K562 (cell line): ENCODE measurements around the gene CIAO2A. TPM values are rescaled to one million over a fixed set of nuclear protein-coding genes. Genes with fewer than 3 reads are reported as not detected.
A peak's percentile ranks its signal among the peaks of the same experiment; 100 is the strongest.

Experiments used
- ATAC-seq: fragments of 200-7000 bp; cut with Tn5 transposase; 3 replicates; pipeline ENCODE4 v1.9.1; 2020; ENCODE audit warnings: moderate library complexity
- BruUV-seq: library from RNA; stranded (reverse); fragments of 400-500 nt; replicated peaks from 2 replicates; lab custom pipeline; 2021; lab: Mats Ljungman, UMichigan
- CTCF ChIA-PET: fragments of 300-600 bp; formaldehyde crosslinking; extraction: SDS; loops from one replicate; lab custom pipeline; 2021; ENCODE audit warnings: low intra/inter-chr PET ratio; lab: Yijun Ruan, JAX
- POLR2A ChIA-PET: fragments of 300-600, 350-650 bp; sonication (Branson Sonifier 250); formaldehyde crosslinking; extraction: SDS; loops from one replicate; lab custom pipeline; 2021; ENCODE audit warnings: antibody characterized with exemption, inconsistent platforms; lab: Yijun Ruan, JAX
- DNase-seq, 4 experiments: peaks; one replicate each; pipeline versions ENCODE4 v3.0.0 to v3.0.0-alpha.2; 2011 to 2018; ENCODE audit warnings: low spot score in 3 of 4, mixed read lengths in 3 of 4; ENCODE audit errors: extremely low read depth in 1 of 4
- FAIRE-seq: peaks from 2 replicates; lab custom pipeline; 2011; peaks lifted over from hg19 to GRCh38; lab: Jason Lieb, UNC
- H2AFZ ChIP-seq: 2 replicates; pipeline ENCODE4 v1.6.0; 2011; ENCODE audit warnings: low read depth, low read length, control low read depth, inconsistent platforms
- H3K27ac ChIP-seq: fragments of 200-600 bp; 3 replicates; pipeline ENCODE4 v1.8.0; 2011; ENCODE audit warnings: low read depth, mild to moderate bottlenecking, control low read depth, inconsistent platforms, low read length, moderate library complexity, mixed read lengths; ENCODE audit errors: extremely low read depth
- H3K27me3 ChIP-seq, 2 experiments: fragments of 300-600 bp in 1 of 2; 2 replicates in 1 of 2; 3 replicates in 1 of 2; pipeline versions ENCODE4 v1.6.0 to v1.8.0; 2011; ENCODE audit warnings: inconsistent platforms in 2 of 2, low read length in 2 of 2, mild to moderate bottlenecking in 1 of 2, mixed read lengths in 1 of 2, moderate library complexity in 1 of 2; ENCODE audit not compliant: control insufficient read depth in 2 of 2, insufficient read depth in 2 of 2
- H3K36me3 ChIP-seq: fragments of 300-600 bp; 3 replicates; pipeline ENCODE4 v1.8.0; 2011; ENCODE audit warnings: mild to moderate bottlenecking, low read length, inconsistent platforms; ENCODE audit not compliant: control insufficient read depth, insufficient read depth
- H3K4me1 ChIP-seq, 2 experiments: fragments of 200-600 bp in 1 of 2; replicated peaks in 1 of 2; 2 replicates in 1 of 2; 3 replicates in 1 of 2; pipeline versions ENCODE4 v1.5.1 to v1.8.0; 2011; ENCODE audit warnings: inconsistent platforms in 2 of 2, low read length in 2 of 2, mild to moderate bottlenecking in 1 of 2, mixed read lengths in 1 of 2, moderate library complexity in 1 of 2; ENCODE audit not compliant: control insufficient read depth in 2 of 2, insufficient read depth in 2 of 2
- H3K4me2 ChIP-seq: 2 replicates; pipeline ENCODE4 v1.6.1; 2011; ENCODE audit warnings: low read length, control low read depth, inconsistent platforms, mixed read lengths; ENCODE audit not compliant: insufficient read depth
- H3K4me3 ChIP-seq: fragments of 200-600 bp; sonication (generic), shearing (Covaris generic); 2 replicates; pipeline ENCODE4 v1.5.1; 2016; ENCODE audit warnings: control low read depth, inconsistent platforms
- H3K79me2 ChIP-seq: fragments of 200-600 bp; 3 replicates; pipeline ENCODE4 v1.8.0; 2011; ENCODE audit warnings: low read length, inconsistent platforms; ENCODE audit not compliant: control insufficient read depth, insufficient read depth
- H3K9ac ChIP-seq, 2 experiments: 2 replicates each; pipeline versions ENCODE4 v1.6.0 to v1.6.1; 2011; ENCODE audit warnings: low read depth in 2 of 2, low read length in 2 of 2, control low read depth in 1 of 2, inconsistent platforms in 1 of 2, mild to moderate bottlenecking in 1 of 2, mixed read lengths in 1 of 2; ENCODE audit not compliant: insufficient read depth in 1 of 2
- H3K9me1 ChIP-seq: one replicate; pipeline ENCODE4 v1.6.0; 2011; ENCODE audit warnings: inconsistent platforms, mild to moderate bottlenecking, low read length, moderate library complexity; ENCODE audit not compliant: control insufficient read depth, insufficient read depth
- H3K9me3 ChIP-seq: replicated peaks from 2 replicates; pipeline ENCODE4 v1.5.1; 2011; ENCODE audit warnings: low read depth, low read length, inconsistent platforms; ENCODE audit not compliant: control insufficient read depth, insufficient read depth
- H4K20me1 ChIP-seq: replicated peaks from 2 replicates; pipeline ENCODE4 v1.6.1; 2011; ENCODE audit warnings: low read length, inconsistent platforms, mixed read lengths; ENCODE audit not compliant: control insufficient read depth, insufficient read depth
- CBFB ChIP-seq: sonication (generic); formaldehyde crosslinking; IDR thresholded peaks from 2 replicates; pipeline ENCODE4 v1.4.0; 2020; ENCODE audit warnings: mild to moderate bottlenecking, missing genetic modification reagents
- CBX1 ChIP-seq: sonication (generic); IDR thresholded peaks from 2 replicates; pipeline ENCODE4 v1.6.1; 2016; ENCODE audit warnings: antibody characterized with exemption, low read depth, mild to moderate bottlenecking
- DMBX1 ChIP-seq: fragments of 250-450 bp; sonication (Bioruptor Pico); IDR thresholded peaks from 2 replicates; pipeline ENCODE4 v1.8.0; 2022; ENCODE audit warnings: inconsistent platforms, mild to moderate bottlenecking, moderate library complexity, borderline replicate concordance
- HNRNPLL ChIP-seq: fragments of 200-400 bp; formaldehyde crosslinking; IDR thresholded peaks from 2 replicates; pipeline ENCODE4 v1.6.1; 2017; ENCODE audit warnings: low read length, low read depth, mild to moderate bottlenecking; ENCODE audit not compliant: poor library complexity, severe bottlenecking
- MCM7 ChIP-seq, 2 experiments: fragments of 450-650 bp; IDR thresholded peaks; 2 replicates each; pipeline ENCODE4 v1.6.1; 2016 to 2018
- NFE2 ChIP-seq: IDR thresholded peaks from 2 replicates; pipeline ENCODE4 v1.6.1; 2014; ENCODE audit warnings: antibody characterized with exemption, low read depth
- NRF1 ChIP-seq, 2 experiments: fragments of 450-650 bp; IDR thresholded peaks in 1 of 2; conservative IDR thresholded peaks in 1 of 2; 2 replicates each; pipeline ENCODE4 v1.6.1; 2014; ENCODE audit warnings: mild to moderate bottlenecking in 2 of 2
- NUFIP1 ChIP-seq: fragments of 450-650 bp; IDR thresholded peaks from 2 replicates; pipeline ENCODE4 v1.6.1; 2018; ENCODE audit not compliant: partially characterized antibody
- POLR2AphosphoS5 ChIP-seq: IDR thresholded peaks from 2 replicates; pipeline ENCODE4 v1.6.1; 2011; ENCODE audit warnings: mild to moderate bottlenecking, low read depth, low read length, moderate library complexity; ENCODE audit not compliant: control insufficient read depth, insufficient read depth
- PTRF ChIP-seq: fragments of 450-650 bp; IDR thresholded peaks from 2 replicates; pipeline ENCODE4 v1.6.1; 2016; ENCODE audit warnings: mild to moderate bottlenecking, missing genetic modification characterization, missing compliant biosample characterization
- RUNX1 ChIP-seq: sonication (generic); IDR thresholded peaks from 2 replicates; pipeline ENCODE4 v1.6.1; 2016; ENCODE audit warnings: antibody characterized with exemption, low read depth
- U2AF1 ChIP-seq: fragments of 200-400 bp; formaldehyde crosslinking; optimal IDR thresholded peaks from 2 replicates; pipeline ENCODE3; 2017; ENCODE audit warnings: mild to moderate bottlenecking, low read depth, low read length, moderate library complexity
- ZNF354B ChIP-seq: fragments of 250-450 bp; sonication (Bioruptor Pico); IDR thresholded peaks from 2 replicates; pipeline ENCODE4 v1.4.0; 2020
- WGBS: fragments of 100-300 bp; shearing (Covaris generic); methylation state at CpG from one replicate; pipeline ENCODE4 v1.1.6; 2016; ENCODE audit warnings: low coverage, mixed read lengths; ENCODE audit not compliant: insufficient coverage; ENCODE audit errors: missing lambda C conversion rate; 5-methylcytosine and 5-hydroxymethylcytosine counted together
- in situ Hi-C: fragments of 300-500 bp; cut with MboI; formaldehyde crosslinking; loops from 4 replicates; pipeline ENCODE4 v1.15.0; 2018; ENCODE audit warnings: inconsistent platforms, mixed read lengths
- intact Hi-C: fragments of 100-400 bp; cut with micrococcal nuclease; formaldehyde crosslinking; loops from 2 replicates; pipeline ENCODE4 v1.14.2; 2022
- polyA plus RNA-seq, 8 experiments: library from polyadenylated mRNA; depleted of rRNA in 4 of 8; stranded (reverse) in 5 of 8; unstranded in 3 of 8; fragments of >200 nt; fragmentation: Nextera tagmentation in 2 of 8; fragmentation: Illumina TruSeq in 1 of 8; extraction: Ambion mirVana in 2 of 8; extraction: Trizol in 1 of 8; gene quantifications; 2 replicates each; pipeline versions ENCODE4 v1.2.1 to v1.2.3, GENCODE V29; 2011 to 2014; ENCODE audit warnings: inconsistent platforms in 1 of 8, missing spikeins in 1 of 8
- total RNA-seq, 7 experiments: library from RNA; depleted of rRNA in 6 of 7; stranded (reverse); fragments of >200 nt in 6 of 7; fragmentation: Illumina TruSeq in 2 of 7; extraction: Trizol in 2 of 7; gene quantifications; 2 replicates each; pipeline versions ENCODE4 v1.2.1 to v1.2.3, GENCODE V29; 2011 to 2021; ENCODE audit warnings: low replicate concordance in 1 of 7
- TF ChIP-seq, protein P1 (sequence below): fragments of 250-450 bp; sonication (Bioruptor Pico); IDR thresholded peaks from 2 replicates; pipeline ENCODE4 v1.8.0; 2021; ENCODE audit warnings: moderate library complexity, mild to moderate bottlenecking, inconsistent platforms
- TF ChIP-seq, protein P2 (sequence below): sonication (generic); formaldehyde crosslinking; IDR thresholded peaks from 2 replicates; pipeline ENCODE4 v1.8.1; 2023; ENCODE audit warnings: mild to moderate bottlenecking, missing genetic modification reagents
- TF ChIP-seq, protein P3 (sequence below): fragments of 450-650 bp; IDR thresholded peaks from 2 replicates; pipeline ENCODE4 v1.6.1; 2017; ENCODE audit warnings: antibody characterized with exemption

CIAO2A gene
- total and polyA plus RNA-seq, 9 of the 15 experiments (the other 6 are each of a cell fraction or from before 2014, with no cell fraction given): 161 to 429 (median 313) TPM

DNA sequence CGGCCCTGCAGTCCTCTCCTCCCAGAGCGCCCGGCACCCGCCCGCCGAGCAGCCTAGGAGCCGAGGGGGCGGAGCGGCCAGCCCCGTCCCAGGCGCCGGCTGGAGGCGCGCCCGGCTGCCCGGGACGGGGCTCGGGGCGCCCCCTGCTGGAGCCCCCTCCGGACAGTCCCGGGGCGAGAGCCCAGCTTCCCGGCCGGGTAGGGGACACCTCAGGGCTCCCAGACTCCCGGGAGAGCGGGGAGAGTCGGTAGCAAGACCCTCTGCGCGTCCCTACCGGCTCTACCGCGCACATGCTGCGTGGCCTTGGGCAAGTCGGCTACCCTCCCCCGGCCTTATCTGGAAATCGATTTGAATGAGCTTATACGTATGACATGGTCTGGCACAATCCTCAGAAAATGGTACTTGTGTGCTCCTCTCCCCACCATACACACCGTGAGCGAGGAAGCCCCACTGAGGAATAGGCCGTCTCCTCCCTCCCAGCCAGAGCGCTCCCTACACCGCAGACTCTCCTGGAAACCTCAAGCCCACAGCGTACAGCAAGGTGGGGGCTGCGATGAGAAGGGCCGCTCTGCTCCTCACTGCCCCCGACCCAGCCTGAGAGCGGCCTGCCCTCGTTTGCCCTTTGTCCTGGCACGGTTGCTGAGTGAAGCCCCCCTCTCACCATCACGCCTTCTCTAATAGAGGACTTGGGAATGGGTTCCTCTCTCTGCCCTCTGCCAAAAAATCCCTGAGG, 47.1 kb downstream of the CIAO2A start, which contains the start of gene DAPK2:
Gene DAPK2, minus strand, starts transcription at position 65 of the 733 bp plus-strand sequence. CDS start 6,224 bp downstream, outside the sequence.
- Histone ChIP-seq H2AFZ (peak within 1 kb of the TSS; percentile 97), H3K4me2 (peak within 1 kb of the TSS; percentile 75), H3K4me1 (peaks cover 4 to 28% of the 10 kb centered on the region in 2 experiments; a peak in 3 of 5 replicates), H3K79me2 (no peaks in the 10 kb centered on the region), H3K4me3 (peak within 1 kb of the TSS; percentile 43), H3K9me1 (no peaks in the 10 kb centered on the region), H3K36me3 (no peaks in the 10 kb centered on the region), H3K27ac (peak within 1 kb of the TSS; percentile 51; the same call in 1 of the 3 replicates), H3K9me3 (no peaks in the 10 kb centered on the region), H4K20me1 (no peaks in the 10 kb centered on the region), H3K27me3 (no peaks in the 10 kb centered on the region), H3K9ac (peak within 1 kb of the TSS; percentile 57 to 96; a peak in 3 of 4 replicates)
- peak; percentile 98 for ATAC-seq
- DNase-seq: peak; percentile 80 to 96 (median 95)
- ChIA-PET POLR2A (interaction anchor here (0.7 to 0.8 kb wide), 2 partner anchors 21 to 305 kb away, joined by 3 to 5 read pairs; no protein-coding TSS in a partner anchor), CTCF (interaction anchor here (0.6 to 1.9 kb wide), 5 partner anchors 101 to 294 kb away, joined by 3 to 9 read pairs (median 5); partner anchors contain the start of gene HERC1)
- WGBS: 20% methylated on average over 30 of the region's 50 CpGs
- BruUV-seq: no TSS peak
- peak; percentile 44 for FAIRE-seq
- intact Hi-C loops: loop anchor here (1.0 to 5.0 kb wide), 6 partner anchors 42 to 294 kb away; no protein-coding TSS in a partner anchor
- in situ Hi-C loops: no loop called here
- no peak for TF ChIP-seq PTRF (tag)
- TF ChIP-seq DMBX1 (CRISPR knock-in tag): 0 out of 2 replicates have a peak, but pooled peaks have one; percentile 15
- TF ChIP-seq ZNF354B (CRISPR knock-in tag): no peak
- no peak for TF ChIP-seq HNRNPLL
- TF ChIP-seq, protein P1, sequence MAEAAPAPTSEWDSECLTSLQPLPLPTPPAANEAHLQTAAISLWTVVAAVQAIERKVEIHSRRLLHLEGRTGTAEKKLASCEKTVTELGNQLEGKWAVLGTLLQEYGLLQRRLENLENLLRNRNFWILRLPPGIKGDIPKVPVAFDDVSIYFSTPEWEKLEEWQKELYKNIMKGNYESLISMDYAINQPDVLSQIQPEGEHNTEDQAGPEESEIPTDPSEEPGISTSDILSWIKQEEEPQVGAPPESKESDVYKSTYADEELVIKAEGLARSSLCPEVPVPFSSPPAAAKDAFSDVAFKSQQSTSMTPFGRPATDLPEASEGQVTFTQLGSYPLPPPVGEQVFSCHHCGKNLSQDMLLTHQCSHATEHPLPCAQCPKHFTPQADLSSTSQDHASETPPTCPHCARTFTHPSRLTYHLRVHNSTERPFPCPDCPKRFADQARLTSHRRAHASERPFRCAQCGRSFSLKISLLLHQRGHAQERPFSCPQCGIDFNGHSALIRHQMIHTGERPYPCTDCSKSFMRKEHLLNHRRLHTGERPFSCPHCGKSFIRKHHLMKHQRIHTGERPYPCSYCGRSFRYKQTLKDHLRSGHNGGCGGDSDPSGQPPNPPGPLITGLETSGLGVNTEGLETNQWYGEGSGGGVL (CRISPR knock-in tag): no peak
- no peak for TF ChIP-seq MCM7 (IDR thresholded peaks at IDR 0.05)
- TF ChIP-seq, protein P2, sequence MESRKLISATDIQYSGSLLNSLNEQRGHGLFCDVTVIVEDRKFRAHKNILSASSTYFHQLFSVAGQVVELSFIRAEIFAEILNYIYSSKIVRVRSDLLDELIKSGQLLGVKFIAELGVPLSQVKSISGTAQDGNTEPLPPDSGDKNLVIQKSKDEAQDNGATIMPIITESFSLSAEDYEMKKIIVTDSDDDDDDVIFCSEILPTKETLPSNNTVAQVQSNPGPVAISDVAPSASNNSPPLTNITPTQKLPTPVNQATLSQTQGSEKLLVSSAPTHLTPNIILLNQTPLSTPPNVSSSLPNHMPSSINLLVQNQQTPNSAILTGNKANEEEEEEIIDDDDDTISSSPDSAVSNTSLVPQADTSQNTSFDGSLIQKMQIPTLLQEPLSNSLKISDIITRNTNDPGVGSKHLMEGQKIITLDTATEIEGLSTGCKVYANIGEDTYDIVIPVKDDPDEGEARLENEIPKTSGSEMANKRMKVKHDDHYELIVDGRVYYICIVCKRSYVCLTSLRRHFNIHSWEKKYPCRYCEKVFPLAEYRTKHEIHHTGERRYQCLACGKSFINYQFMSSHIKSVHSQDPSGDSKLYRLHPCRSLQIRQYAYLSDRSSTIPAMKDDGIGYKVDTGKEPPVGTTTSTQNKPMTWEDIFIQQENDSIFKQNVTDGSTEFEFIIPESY (CRISPR knock-in tag): no peak
- peak in 1 of 2 experiments; percentile 6; a peak in 1 of 4 replicates for TF ChIP-seq NRF1 (conservative IDR thresholded peaks at IDR 0.05 in 1 of 2, IDR thresholded peaks at IDR 0.05 in 1 of 2)
- no peak for TF ChIP-seq CBFB (CRISPR knock-in tag)
- no peak for TF ChIP-seq CBX1
- TF ChIP-seq RUNX1: no peak
- TF ChIP-seq NFE2: no peak
- TF ChIP-seq POLR2AphosphoS5: no peak
- no peak for TF ChIP-seq NUFIP1
- TF ChIP-seq, protein P3, sequence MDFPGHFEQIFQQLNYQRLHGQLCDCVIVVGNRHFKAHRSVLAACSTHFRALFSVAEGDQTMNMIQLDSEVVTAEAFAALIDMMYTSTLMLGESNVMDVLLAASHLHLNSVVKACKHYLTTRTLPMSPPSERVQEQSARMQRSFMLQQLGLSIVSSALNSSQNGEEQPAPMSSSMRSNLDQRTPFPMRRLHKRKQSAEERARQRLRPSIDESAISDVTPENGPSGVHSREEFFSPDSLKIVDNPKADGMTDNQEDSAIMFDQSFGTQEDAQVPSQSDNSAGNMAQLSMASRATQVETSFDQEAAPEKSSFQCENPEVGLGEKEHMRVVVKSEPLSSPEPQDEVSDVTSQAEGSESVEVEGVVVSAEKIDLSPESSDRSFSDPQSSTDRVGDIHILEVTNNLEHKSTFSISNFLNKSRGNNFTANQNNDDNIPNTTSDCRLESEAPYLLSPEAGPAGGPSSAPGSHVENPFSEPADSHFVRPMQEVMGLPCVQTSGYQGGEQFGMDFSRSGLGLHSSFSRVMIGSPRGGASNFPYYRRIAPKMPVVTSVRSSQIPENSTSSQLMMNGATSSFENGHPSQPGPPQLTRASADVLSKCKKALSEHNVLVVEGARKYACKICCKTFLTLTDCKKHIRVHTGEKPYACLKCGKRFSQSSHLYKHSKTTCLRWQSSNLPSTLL: no peak
- TF ChIP-seq U2AF1: no peak
